AG04449 (cell line): ENCODE data around the gene AXIN1.

ENCODE experiments used
- CTCF ChIA-PET: fragments of 350-600 bp; formaldehyde crosslinking; extraction: SDS; loops from one replicate; lab custom pipeline; 2021; ENCODE audit warnings: antibody characterized with exemption; lab: Yijun Ruan, JAX
- POLR2A ChIA-PET: fragments of 400-600, 350-600 bp; formaldehyde crosslinking; extraction: SDS; loops from one replicate; lab custom pipeline; 2020; ENCODE audit warnings: antibody characterized with exemption, inconsistent platforms; lab: Yijun Ruan, JAX
- DNase-seq: peaks from one replicate; pipeline ENCODE4 v3.0.0-alpha.2; 2010; ENCODE audit warnings: low read depth, low spot score
- H3K4me3 ChIP-seq: 2 replicates; pipeline ENCODE4 v1.5.1; 2011; ENCODE audit warnings: low read depth, mild to moderate bottlenecking, control low read depth, low read length
- CTCF ChIP-seq: IDR thresholded peaks from one replicate; pipeline ENCODE4 v1.5.1; 2011; ENCODE audit warnings: mild to moderate bottlenecking, moderate library complexity, low read length, control low read depth, inconsistent platforms; ENCODE audit not compliant: insufficient read depth; ENCODE audit errors: missing control alignments

Gene AXIN1

GRCh38 chr16:255183-255582 is 97.3 kb downstream of the AXIN1 start:
- TF ChIP-seq CTCF: no peak
- no peak overlapping the region for H3K4me3 ChIP-seq
- DNase-seq: no peak
- ChIA-PET CTCF (no interaction called here), POLR2A (interaction anchor here (0.6 kb wide), 1 partner anchor 10 kb away, joined by 3 read pairs; no protein-coding TSS in a partner anchor)

GRCh38 chr16:254461-254860 is 98.1 kb downstream of the AXIN1 start:
- H3K4me3 ChIP-seq: no peak overlapping the region
- CTCF ChIA-PET: no interaction called here
- TF ChIP-seq CTCF: no peak
- DNase-seq: no peak
- POLR2A ChIA-PET: no interaction called here

GRCh38 chr16:253833-254232 is 98.7 kb downstream of the AXIN1 start:
- H3K4me3 ChIP-seq: no peak overlapping the region
- DNase-seq: no peak
- no peak for TF ChIP-seq CTCF
- ChIA-PET CTCF (interaction anchor here (1.8 kb wide), 1 partner anchor 19 kb away, joined by 4 read pairs; the partner anchor contains the start of gene FAM234A), POLR2A (interaction anchor here (1.1 kb wide), 1 partner anchor 18 kb away, joined by 3 read pairs; no protein-coding TSS in a partner anchor)

- ChIA-PET CTCF (interaction anchor here (1.1 to 1.8 kb wide), 2 partner anchors 11 to 18 kb away, joined by 3 to 4 read pairs; partner anchors contain the start of gene FAM234A), POLR2A (interaction anchor here (1.1 kb wide), 1 partner anchor 17 kb away, joined by 3 read pairs; no protein-coding TSS in a partner anchor)
- no peak for DNase-seq
- TF ChIP-seq CTCF: no peak
- H3K4me3 ChIP-seq: no peak overlapping the region
These were observed 99.9 kb downstream of the AXIN1 start for GRCh38 chr16:252366-253337.

GRCh38 chr16:249431-249830 is 103.1 kb downstream of the AXIN1 start:
- no peak for DNase-seq
- ChIA-PET CTCF (interaction anchor here (1.0 to 1.7 kb wide), 2 partner anchors 9 to 14 kb away, joined by 3 to 6 read pairs; partner anchors contain the start of gene FAM234A), POLR2A (no interaction called here)
- no peak for TF ChIP-seq CTCF
- no peak overlapping the region for H3K4me3 ChIP-seq

GRCh38 chr16:247027-247426 is 105.5 kb downstream of the AXIN1 start:
- no peak for TF ChIP-seq CTCF
- no peak for DNase-seq
- H3K4me3 ChIP-seq: no peak overlapping the region
- ChIA-PET CTCF (no interaction called here), POLR2A (no interaction called here)
